ENCODE measurements around the gene HELZ. TPM values are rescaled to one million over a fixed set of nuclear protein-coding genes. Genes with fewer than 3 reads are reported as not detected.

Gene HELZ
- polyA plus RNA-seq, 1 of the 3 experiments (the other 2 are of a cell fraction): 4.3 TPM

GRCh38 chr17:67210915-67211314, 34.1 kb downstream of the HELZ start:
- no peak overlapping the region for H3K4me2 ChIP-seq
- TF ChIP-seq PBX3 (IDR thresholded peaks at IDR 0.05) (no peak), USF1 (IDR thresholded peaks at IDR 0.05; ENCODE audit: borderline replicate concordance, low read depth) (no peak), ELF1 (IDR thresholded peaks at IDR 0.05) (no peak), POLR2AphosphoS5 (IDR thresholded peaks at IDR 0.05; ENCODE audit: low read depth, low read length) (no peak), MAX (IDR thresholded peaks at IDR 0.05; ENCODE audit: low read depth) (no peak), REST (IDR thresholded peaks at IDR 0.05; ENCODE audit: low read depth, low read length) (no peak), GABPA (IDR thresholded peaks at IDR 0.05; ENCODE audit: low read depth) (no peak), CHD2 (IDR thresholded peaks at IDR 0.05; ENCODE audit: low read length, partially characterized antibody) (no peak), EZH2phosphoT487 (IDR thresholded peaks at IDR 0.05; ENCODE audit: borderline replicate concordance, low read depth) (no peak), FOXM1 (IDR thresholded peaks at IDR 0.05; ENCODE audit: low read depth) (no peak), GATA2 (CRISPR knock-in tag; IDR thresholded peaks at IDR 0.05) (no peak), USF2 (IDR thresholded peaks at IDR 0.05; ENCODE audit: borderline replicate concordance, low read depth, low read length) (no peak), TCF12 (IDR thresholded peaks at IDR 0.05) (no peak), RFX5 (IDR thresholded peaks at IDR 0.05; ENCODE audit: low read length) (no peak), RAD21 (IDR thresholded peaks at IDR 0.05; ENCODE audit: low read length) (no peak), JUND (IDR thresholded peaks at IDR 0.05) (no peak), FOSL2 (IDR thresholded peaks at IDR 0.05; ENCODE audit: borderline replicate concordance, low read depth) (no peak)
- peaks cover 0 to 25% of the 10 kb centered on the region in 2 experiments for H3K36me3 ChIP-seq (replicated peaks in 1 of 2; ENCODE audit: control insufficient read depth in 1 of 2, insufficient read depth in 2 of 2, low read length in 1 of 2)
- no peaks in the 10 kb centered on the region for H4K20me1 ChIP-seq (ENCODE audit: insufficient read depth)
- no peak overlapping the region for H3K4me3 ChIP-seq (ENCODE audit: low read depth in 2 of 2, low read length in 1 of 2)
- H3K27ac ChIP-seq (ENCODE audit: low read depth in 2 of 2, low read length in 1 of 2): no peak overlapping the region
- peaks cover 10% of the 10 kb centered on the region for H3F3A ChIP-seq (replicated peaks; ENCODE audit: insufficient read depth)
- no peaks in the 10 kb centered on the region for H3K27me3 ChIP-seq (ENCODE audit: insufficient read depth)
- peaks cover 26% of the 10 kb centered on the region; the same call in 1 of the 2 replicates for H3K79me2 ChIP-seq (ENCODE audit: insufficient read depth)
- no peaks in the 10 kb centered on the region for H3K9me2 ChIP-seq
- peaks cover 4 to 17% of the 10 kb centered on the region in 2 experiments for H3K4me1 ChIP-seq (ENCODE audit: control insufficient read depth in 1 of 2, insufficient read depth in 2 of 2, low read depth in 1 of 2, low read length in 1 of 2)
- no peak for DNase-seq
- H3K9me3 ChIP-seq: no peaks in the 10 kb centered on the region
- POLR2A ChIA-PET: no interaction called here
- CTCF ChIA-PET: interaction anchor here (0.8 to 2.5 kb wide), 5 partner anchors 9 to 296 kb away, joined by 3 to 8 read pairs (median 3); no protein-coding TSS in a partner anchor
- H2AFZ ChIP-seq (ENCODE audit: low read depth): no peak overlapping the region
- 87% methylated on average over 2 of the region's 2 CpGs for WGBS (ENCODE audit: low lambda C conversion rate)
- H3K9ac ChIP-seq: no peak overlapping the region
